Pancreas (tissue), 10 donors: Measurements from ENCODE around the gene ANKDD1B. TPM values are rescaled to one million over a fixed set of nuclear protein-coding genes. Genes with fewer than 3 reads are reported as not detected.

Experiments
- ATAC-seq, 4 donors: fragments of 200-7000 bp; cut with Tn5 transposase; one replicate each; pipeline versions ENCODE4 v1.8.0 to v1.9.1; 2020; ENCODE audit warnings: mild to moderate bottlenecking in 4 of 4, moderate library complexity in 4 of 4
- DNase-seq, 6 donors: peaks; one replicate each; pipeline ENCODE4 v3.0.0-alpha.2; 2020
- FAIRE-seq: peaks from 2 replicates; lab custom pipeline; 2012; peaks lifted over from hg19 to GRCh38; lab: Jason Lieb, UNC
- H3K27ac ChIP-seq, 4 donors: fragments of 200-600 bp; sonication (generic); 1 replicate in 3 of 4; 2 replicates in 1 of 4; pipeline versions ENCODE4 v1.5.0 to v1.8.0; 2020
- H3K27me3 ChIP-seq, 4 donors: fragments of 200-600 bp; one replicate each; pipeline ENCODE4 v1.8.0; 2021
- H3K36me3 ChIP-seq, 3 donors: fragments of 200-600 bp; sonication (generic) in 1 of 3; one replicate each; pipeline versions ENCODE4 v1.5.0 to v1.8.0; 2020 to 2021
- H3K4me1 ChIP-seq, 3 donors: fragments of 200-600 bp; one replicate each; pipeline ENCODE4 v1.8.0; 2021
- H3K4me3 ChIP-seq, 4 donors: fragments of 200-600 bp; sonication (generic) in 2 of 4; one replicate each; pipeline versions ENCODE4 v1.5.0 to v1.8.0; 2020 to 2021
- H3K9me3 ChIP-seq, 4 donors: fragments of 200-600 bp; one replicate each; pipeline ENCODE4 v1.8.0; 2021
- CTCF ChIP-seq, 4 donors: fragments of 200-600 bp; sonication (generic) in 3 of 4; IDR thresholded peaks; one replicate each; pipeline versions ENCODE4 v1.5.0 to v1.8.0; 2021; ENCODE audit warnings: antibody characterized with exemption in 4 of 4
- WGBS, 2 donors: extraction: QIAGEN DNeasy Blood & Tissue Kit; methylation state at CpG; one replicate each; pipeline ENCODE4 v1.1.7; 2013; 5-methylcytosine and 5-hydroxymethylcytosine counted together
- intact Hi-C, 3 donors: fragments of 100-400 bp; cut with DNase I; formaldehyde crosslinking; loops; one replicate each; pipeline versions ENCODE4 v1.11.1 to v1.14.2; 2022
- polyA plus RNA-seq, 2 donors: library from polyadenylated mRNA; stranded (reverse); fragments of 200-250 nt; gene quantifications; one replicate each; pipeline ENCODE4 v1.2.3, GENCODE V29; 2013
- total RNA-seq, 6 donors: library from RNA; stranded (reverse); fragmentation: NEBNext Ultra II Directional in 4 of 6; extraction: Animal tissue kit (Norgen Biotek cat#: 25700) in 4 of 6; gene quantifications; one replicate each; pipeline versions ENCODE4 v1.2.1 to v1.2.4, GENCODE V29; 2021 to 2023
- donor health status: healthy with polysubstance abuse.
- donor health status: DM: no; HTN: no; CAD: no; lungs with moderate emphysema.
- donor health status: DM: no; HTN: no; CAD: no.
- donor health status: control.
- donor health status: control.
- donor health status: Bipolar disorder and iron deficiency.
- donor health status: DM: yes; HTN: yes; CAD: no.
- donor health status: DM: no; HTN: no; CAD: no.
- donor health status: DM: no; HTN: no; CAD: no.
- donor health status: DM: yes; HTN: yes; CAD: no.

ANKDD1B gene
- total and polyA plus RNA-seq, 8 donors: 0.38 to 1.3 (median 0.60) TPM

DNA sequence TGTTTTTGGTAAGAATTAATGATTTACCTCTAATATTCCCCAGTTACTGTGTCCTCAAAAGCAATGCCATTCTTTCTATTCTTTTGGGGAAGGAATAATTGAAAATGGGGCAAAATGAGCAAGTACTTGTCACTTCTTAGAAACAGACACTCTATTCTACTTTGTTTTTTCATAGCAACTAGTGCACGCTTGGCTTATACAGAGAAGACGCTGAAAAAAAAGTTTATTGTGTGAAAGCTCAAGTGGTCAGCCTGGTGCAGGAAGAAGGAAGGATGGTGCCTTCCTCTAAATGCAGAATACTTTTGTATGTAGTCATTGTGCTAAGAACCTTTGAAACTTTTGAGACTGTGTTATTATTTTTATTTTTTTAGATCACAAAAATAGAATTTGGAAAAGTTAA, 29.6 kb downstream of the ANKDD1B start:
- WGBS, 2 donors: 90 to 93% methylated on average over 2 of the region's 2 CpGs
- FAIRE-seq (no peak), ATAC-seq (no peak), DNase-seq (no peak)
- H3K4me3 ChIP-seq: no peak overlapping the region
- no peaks in the 10 kb centered on the region for H3K9me3 ChIP-seq
- TF ChIP-seq CTCF (IDR thresholded peaks at IDR 0.05): no peak
- intact Hi-C loops: no loop called here
- H3K27me3 ChIP-seq: no peaks in the 10 kb centered on the region
- no peak overlapping the region for H3K27ac ChIP-seq
- H3K4me1 ChIP-seq: no peaks in the 10 kb centered on the region
- no peaks in the 10 kb centered on the region for H3K36me3 ChIP-seq

- H3K36me3 ChIP-seq: no peaks in the 10 kb centered on the region
- no peaks in the 10 kb centered on the region for H3K27me3 ChIP-seq
- no peak for TF ChIP-seq CTCF (IDR thresholded peaks at IDR 0.05)
- WGBS, 2 donors: 53 to 60% methylated on average over 2 of the region's 2 CpGs
- DNase-seq: no peak
- no peak overlapping the region for H3K4me3 ChIP-seq
- intact Hi-C loops: no loop called here
- H3K27ac ChIP-seq: no peak overlapping the region
- FAIRE-seq: no peak
- H3K9me3 ChIP-seq: no peaks in the 10 kb centered on the region
- no peaks in the 10 kb centered on the region for H3K4me1 ChIP-seq
- peak in 1 of 4 donors; percentile 15 for ATAC-seq
Measured at GRCh38 chr5:75648712-75649111, 37.5 kb downstream of the ANKDD1B start.

GRCh38 chr5:75651575-75652238, 40.5 kb downstream of the ANKDD1B start:
- 77 to 80% methylated on average over 4 of the region's 4 CpGs for WGBS, 2 donors
- no peak for FAIRE-seq
- Histone ChIP-seq H3K27me3 (no peaks in the 10 kb centered on the region), H3K27ac (no peak overlapping the region), H3K36me3 (no peaks in the 10 kb centered on the region), H3K9me3 (no peaks in the 10 kb centered on the region), H3K4me1 (no peaks in the 10 kb centered on the region), H3K4me3 (no peak overlapping the region)
- ATAC-seq: no peak
- intact Hi-C loops: no loop called here
- no peak for TF ChIP-seq CTCF (IDR thresholded peaks at IDR 0.05)
- no peak for DNase-seq

- H3K9me3 ChIP-seq: no peaks in the 10 kb centered on the region
- H3K27ac ChIP-seq: no peak overlapping the region
- ATAC-seq (no peak), FAIRE-seq (no peak), DNase-seq (no peak)
- 18 to 23% methylated on average over 2 of the region's 2 CpGs for WGBS, 2 donors
- H3K4me1 ChIP-seq: no peaks in the 10 kb centered on the region
- H3K4me3 ChIP-seq: no peak overlapping the region
- no peaks in the 10 kb centered on the region for H3K27me3 ChIP-seq
- no peaks in the 10 kb centered on the region for H3K36me3 ChIP-seq
- no peak for TF ChIP-seq CTCF (IDR thresholded peaks at IDR 0.05)
- intact Hi-C loops: no loop called here
Measured at GRCh38 chr5:75653521-75653920, 42.3 kb downstream of the ANKDD1B start.

DNA sequence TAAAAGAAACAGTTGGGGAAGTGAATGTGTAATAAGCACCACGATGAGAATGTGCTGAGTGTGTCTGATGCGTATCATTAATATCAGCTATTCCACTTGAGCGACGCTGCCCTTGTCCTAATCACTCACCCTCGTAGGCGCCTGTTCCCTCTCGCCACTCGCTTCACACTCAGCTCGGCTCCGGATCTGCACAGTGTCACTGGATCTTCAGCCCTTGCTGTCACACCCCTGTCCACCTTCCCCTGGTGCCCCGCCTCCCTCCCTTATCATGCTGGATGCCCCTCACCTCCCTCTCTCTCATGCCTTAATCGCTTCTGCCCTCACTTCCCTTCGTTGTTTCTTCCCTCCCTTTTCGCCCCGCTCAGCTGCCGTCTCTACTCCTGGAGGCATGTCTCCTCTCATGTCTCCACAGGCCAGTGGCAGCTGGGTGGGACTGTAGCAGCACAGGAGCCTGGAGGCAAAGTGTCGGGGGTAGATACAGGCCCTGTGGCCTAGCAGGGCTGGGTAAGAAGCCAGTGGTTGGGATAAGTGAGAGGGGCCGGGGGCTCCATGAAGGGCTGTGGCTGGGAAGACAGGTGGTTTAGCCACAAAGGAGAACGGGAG, 43.5 kb downstream of the ANKDD1B start:
- intact Hi-C loops: no loop called here
- no peaks in the 10 kb centered on the region for H3K9me3 ChIP-seq
- no peaks in the 10 kb centered on the region for H3K27me3 ChIP-seq
- no peaks in the 10 kb centered on the region for H3K36me3 ChIP-seq
- DNase-seq (no peak), ATAC-seq (no peak), FAIRE-seq (no peak)
- WGBS, 2 donors: 75 to 85% methylated on average over 19 of the region's 19 CpGs
- no peaks in the 10 kb centered on the region for H3K4me1 ChIP-seq
- no peak overlapping the region for H3K4me3 ChIP-seq
- no peak overlapping the region for H3K27ac ChIP-seq
- no peak for TF ChIP-seq CTCF (IDR thresholded peaks at IDR 0.05)
